ELF-1 (cell line): Measurements from ENCODE around the gene GOT2.
A peak's percentile ranks its signal among the peaks of the same experiment; 100 is the strongest.
"Not testable (repeated sequence)": the region's sequence is repeated elsewhere in the genome, so short reads cannot be mapped to it uniquely, and the experiment has no call there.

Experiments
- DNase-seq: peaks from one replicate; pipeline ENCODE4 v3.0.0-alpha.2; 2016; ENCODE audit warnings: low read depth, low spot score

The GOT2 gene

DNA sequence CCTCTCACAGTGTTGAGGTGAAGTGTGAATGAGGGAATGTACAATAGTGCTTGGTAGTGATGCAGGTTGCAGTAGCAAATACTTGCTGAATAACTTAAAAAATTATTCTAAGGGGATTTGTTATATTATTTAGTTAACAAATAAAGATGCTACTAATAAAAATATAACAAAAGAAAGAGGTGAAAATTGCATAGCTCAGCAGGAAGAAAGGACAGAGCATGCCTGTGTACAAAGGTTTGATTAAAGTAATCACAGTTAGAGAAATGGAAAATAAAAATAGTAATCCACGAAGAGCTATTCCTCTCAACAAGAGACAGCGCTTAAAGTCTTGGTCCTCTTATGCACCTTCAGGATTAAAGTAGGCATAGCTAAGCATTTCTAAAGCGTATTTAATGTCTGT is 11.0 kb downstream of the GOT2 start:
- DNase-seq = no peak

GRCh38 chr16:58717994-58718393 is 16.1 kb downstream of the GOT2 start:
- no peak for DNase-seq

DNA sequence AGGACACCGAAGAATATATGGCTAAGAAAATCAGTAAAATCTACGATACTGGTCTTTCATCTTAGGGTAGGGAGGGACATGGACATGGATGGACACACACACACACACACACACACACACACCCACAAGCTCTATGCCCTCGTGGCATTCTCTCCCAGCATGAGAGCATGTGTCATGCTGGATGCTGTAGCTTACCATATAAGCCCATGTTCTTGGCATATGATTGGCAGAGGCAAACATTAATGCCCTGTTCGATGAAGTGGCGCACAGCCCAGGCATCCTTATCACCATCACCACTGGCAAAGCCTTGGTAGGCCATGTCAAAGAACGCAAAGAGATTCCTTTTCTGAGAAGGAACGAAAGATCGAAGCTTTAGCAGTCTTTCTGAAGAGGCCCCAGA is 17.6 kb downstream of the GOT2 start:
- no peak for DNase-seq

DNA sequence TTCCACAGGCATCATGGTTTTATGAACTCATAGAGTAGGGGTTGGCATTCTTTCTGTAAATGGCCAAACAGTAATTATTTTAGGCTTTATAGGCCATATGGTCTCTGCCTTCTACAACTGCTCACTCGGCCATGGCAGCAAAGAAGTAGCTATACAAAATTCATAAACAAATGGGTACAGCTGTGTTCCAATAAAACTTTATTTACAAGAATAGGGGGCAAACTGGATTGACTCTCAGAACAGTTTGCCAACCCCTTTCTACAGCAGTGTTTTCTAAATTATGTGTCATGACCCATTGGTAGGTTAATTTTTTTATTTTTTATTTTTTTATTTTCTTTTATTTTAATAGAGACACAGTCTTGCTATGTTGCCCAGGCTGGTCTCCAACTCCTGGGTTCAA is 20.4 kb downstream of the GOT2 start:
- DNase-seq = no peak

DNA sequence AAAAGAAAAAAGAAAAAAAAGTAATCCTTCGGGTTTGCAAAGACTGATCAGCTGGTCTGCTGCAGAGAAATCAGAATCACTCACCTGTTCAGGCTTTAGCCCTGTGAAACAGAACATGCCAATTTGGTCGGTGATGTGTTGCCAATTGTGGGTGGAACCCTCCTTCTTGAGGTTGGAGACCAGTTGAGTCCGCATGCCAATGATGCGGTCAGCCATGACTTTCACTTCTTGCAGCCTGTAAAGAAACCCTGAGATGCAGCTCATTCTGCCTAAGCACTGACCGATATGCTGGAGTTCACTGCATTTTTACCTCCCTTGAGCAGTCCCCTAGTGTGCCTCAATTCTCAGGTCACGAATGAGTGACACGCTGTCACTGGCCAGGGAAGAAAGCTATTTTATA is 24.8 kb downstream of the GOT2 start:
- no peak for DNase-seq

DNA sequence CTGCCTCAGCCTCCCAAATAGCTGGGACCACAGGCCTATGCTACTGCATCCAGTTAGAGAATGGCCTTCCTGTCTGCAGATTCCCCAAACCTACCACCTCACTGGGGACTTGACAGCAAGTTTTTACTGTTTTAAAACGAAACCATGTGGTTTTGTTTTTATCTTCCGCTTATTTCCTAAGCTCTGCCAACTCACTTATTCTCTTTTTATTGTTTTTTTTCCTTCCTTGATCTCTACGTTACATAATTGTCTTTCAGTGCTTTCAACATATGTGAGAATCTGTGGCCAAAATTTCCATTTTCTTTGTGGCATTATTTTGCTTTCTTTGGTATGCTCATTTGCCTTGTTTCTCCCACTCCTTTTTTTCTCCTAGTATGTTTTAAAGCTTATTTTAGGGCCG is 35.0 kb downstream of the GOT2 start:
- DNase-seq = no peak

GRCh38 chr16:58695368-58695767 is 38.7 kb downstream of the GOT2 start:
- no peak for DNase-seq

- no peak for DNase-seq
These were observed 41.7 kb downstream of the GOT2 start for GRCh38 chr16:58692450-58692849.

DNA sequence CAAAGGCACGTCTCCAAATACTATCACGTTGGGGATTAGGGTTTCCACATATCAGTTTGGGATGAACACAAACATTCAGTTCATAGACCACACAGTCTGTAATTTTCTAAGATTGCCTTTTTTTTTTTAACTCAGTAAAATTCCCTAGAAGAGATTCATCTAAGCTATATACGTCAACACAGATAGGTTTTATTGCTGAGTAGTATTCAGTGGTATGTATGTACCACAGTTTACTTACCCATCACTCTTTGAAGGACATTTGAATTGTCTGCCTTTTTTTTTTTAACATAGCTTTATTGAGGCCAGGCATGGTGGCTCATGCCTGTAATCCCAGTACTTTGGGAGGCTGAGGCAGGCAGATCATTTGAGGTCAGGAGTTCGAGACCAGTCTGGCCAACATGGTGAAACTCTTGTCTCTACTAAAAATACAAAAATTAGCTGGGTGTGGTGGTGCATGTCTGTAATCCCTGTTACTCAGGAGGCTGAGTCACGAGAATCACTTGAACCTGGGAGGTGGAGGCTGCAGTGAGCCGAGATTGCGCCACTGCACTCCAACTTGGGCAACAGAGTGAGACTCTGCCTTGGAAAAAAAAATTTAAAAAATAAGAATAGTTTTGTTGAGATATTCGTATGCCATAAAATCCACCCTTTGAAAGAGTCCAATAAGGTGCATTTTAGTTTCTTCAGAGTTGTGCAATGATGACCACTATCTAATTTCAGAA is 47.0 kb downstream of the GOT2 start:
- not testable (repeated sequence) for DNase-seq

- DNase-seq = no peak
These were observed 49.0 kb downstream of the GOT2 start for GRCh38 chr16:58685084-58685449.

- DNase-seq = peak; percentile 90
These were observed 49.6 kb downstream of the GOT2 start, which contains the start of gene SLC38A7 for GRCh38 chr16:58684354-58685083. Gene SLC38A7 (minus strand): TSS chr16:58684770. CDS start chr16:58680126, 4,644 bp downstream.

- no peak for DNase-seq
These were observed 50.1 kb downstream of the GOT2 start for GRCh38 chr16:58684001-58684353.

GRCh38 chr16:58679763-58680162 is 54.4 kb downstream of the GOT2 start:
- no peak for DNase-seq

DNA sequence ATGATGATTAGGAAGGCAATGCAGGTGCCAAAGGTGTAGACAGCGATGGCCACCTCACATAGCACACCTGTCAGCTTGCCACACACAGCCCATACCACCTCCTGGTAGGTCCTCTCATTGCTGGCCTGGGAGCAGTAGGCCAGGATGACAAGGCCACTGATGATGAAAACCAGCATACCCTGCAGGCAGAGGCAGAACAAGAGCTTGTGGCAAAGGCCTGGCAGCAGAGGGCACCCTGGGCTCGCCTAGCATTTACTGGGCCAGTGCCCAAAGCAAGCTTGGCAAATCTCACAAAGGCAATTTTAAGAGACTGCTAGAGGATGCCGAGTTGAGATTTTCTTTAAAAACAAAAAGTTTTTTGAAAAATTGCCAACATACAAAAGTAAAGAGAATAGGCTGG is 55.4 kb downstream of the GOT2 start:
- DNase-seq = no peak

DNA sequence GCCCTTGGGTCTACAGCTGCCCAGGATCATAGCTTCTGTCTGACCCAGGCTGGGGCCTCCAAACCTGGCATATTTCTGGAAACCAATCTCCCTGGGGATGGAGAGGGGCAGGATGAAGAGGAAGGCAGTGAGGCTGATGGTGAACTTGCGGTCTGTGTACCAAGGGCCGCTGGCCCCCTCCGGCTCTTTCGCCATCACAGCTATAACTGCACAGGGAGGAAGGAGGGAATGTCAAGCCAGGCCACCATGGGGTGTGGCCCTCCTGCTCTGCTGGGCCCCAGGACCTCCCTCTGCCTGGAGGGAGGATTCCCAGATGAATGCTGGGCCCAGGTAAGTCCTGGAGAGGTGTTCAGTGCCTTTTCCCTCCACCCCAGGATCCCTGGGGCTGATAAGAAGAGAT is 55.8 kb downstream of the GOT2 start:
- DNase-seq = no peak

GRCh38 chr16:58670946-58671583 is 63.1 kb downstream of the GOT2 start:
- no peak for DNase-seq

DNA sequence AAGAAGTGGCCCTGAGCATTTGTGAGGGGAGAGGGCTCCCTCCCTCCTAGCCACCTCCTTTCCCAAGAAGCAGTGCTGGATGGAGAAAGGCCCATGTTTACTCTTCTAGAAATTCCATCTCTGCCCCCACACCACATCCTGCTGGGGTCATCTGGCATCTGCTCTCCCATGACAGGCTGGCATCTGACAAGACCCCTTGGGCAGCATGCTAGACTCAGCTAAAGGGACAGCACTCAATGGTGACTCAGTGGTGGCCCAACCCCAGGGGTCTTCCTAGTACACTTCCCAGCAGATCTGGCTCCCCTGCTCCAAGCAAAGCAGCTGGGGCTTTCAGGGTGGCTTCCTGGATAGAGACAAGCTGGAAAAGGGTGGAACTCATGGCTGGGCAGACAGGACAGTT is 63.9 kb downstream of the GOT2 start:
- DNase-seq = no peak

DNA sequence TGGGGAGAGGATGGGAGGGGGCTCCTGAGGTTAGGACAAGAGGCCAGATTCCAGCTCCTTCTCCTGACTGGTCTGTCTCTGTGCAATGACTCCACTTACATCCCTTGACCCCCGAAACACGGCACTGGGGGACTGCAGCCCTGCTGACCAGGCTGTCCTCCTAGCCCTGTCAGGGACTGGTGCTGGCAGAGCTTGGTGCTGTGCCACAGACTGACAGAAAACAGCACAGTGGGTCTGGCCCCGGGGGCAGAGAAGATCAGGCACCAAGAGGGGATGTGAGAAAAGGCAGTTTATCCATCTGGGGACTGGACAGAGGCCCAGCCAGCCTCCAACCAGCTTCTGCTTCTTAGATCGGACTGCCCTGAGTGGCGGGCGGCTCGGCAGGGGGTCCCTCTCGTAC is 68.9 kb downstream of the GOT2 start:
- DNase-seq = no peak

GRCh38 chr16:58661199-58661830 is 72.8 kb downstream of the GOT2 start:
- DNase-seq = peak; percentile 68

- DNase-seq = not testable (repeated sequence)
These were observed 74.2 kb downstream of the GOT2 start for GRCh38 chr16:58659911-58660310.

- DNase-seq = no peak
These were observed 75.3 kb downstream of the GOT2 start for GRCh38 chr16:58658796-58659211.
